H1 (cell line): Measurements from ENCODE around the gene HYDIN. TPM values are rescaled to one million over a fixed set of nuclear protein-coding genes. Genes with fewer than 3 reads are reported as not detected.

Experiments used
- CTCF ChIA-PET: fragments of 300-600 bp; sonication (Branson Sonifier 250); formaldehyde crosslinking; loops from one replicate; lab custom pipeline; 2021; ENCODE audit not compliant: partially characterized antibody; lab: Charles Lee
- POLR2A ChIA-PET: fragments of 300-600 bp; sonication (Branson Sonifier 250); formaldehyde crosslinking; loops from one replicate; lab custom pipeline; 2021; ENCODE audit warnings: inconsistent platforms; ENCODE audit not compliant: partially characterized antibody; lab: Charles Lee
- DNase-seq, 2 experiments: peaks; one replicate each; pipeline versions ENCODE4 v3.0.0 to v3.0.0-alpha.2; 2010 to 2022; ENCODE audit warnings: low spot score in 2 of 2, low read depth in 1 of 2, mixed read lengths in 1 of 2
- FAIRE-seq: peaks from 2 replicates; lab custom pipeline; 2011; peaks lifted over from hg19 to GRCh38; lab: Jason Lieb, UNC
- H2AFZ ChIP-seq: 2 replicates; pipeline ENCODE4 v1.8.1; 2012; ENCODE audit warnings: low read length, inconsistent platforms
- H2AK5ac ChIP-seq: 2 replicates; pipeline ENCODE4 v1.6.1; 2013; ENCODE audit warnings: low read depth, low read length
- H2BK120ac ChIP-seq: replicated peaks from 2 replicates; pipeline ENCODE3; 2013; ENCODE audit warnings: low read depth, low read length, inconsistent platforms
- H2BK12ac ChIP-seq: 2 replicates; pipeline ENCODE4 v1.6.1; 2013; ENCODE audit warnings: low read depth, low read length
- H2BK15ac ChIP-seq: 2 replicates; pipeline ENCODE4 v1.6.1; 2013; ENCODE audit warnings: low read length
- H2BK20ac ChIP-seq: 2 replicates; pipeline ENCODE4 v1.6.1; 2013; ENCODE audit warnings: low read length
- H2BK5ac ChIP-seq: 2 replicates; pipeline ENCODE4 v1.6.1; 2013; ENCODE audit warnings: low read depth, low read length
- H3K14ac ChIP-seq: 2 replicates; pipeline ENCODE4 v1.6.1; 2013; ENCODE audit warnings: inconsistent platforms; ENCODE audit not compliant: insufficient read length
- H3K18ac ChIP-seq: 2 replicates; pipeline ENCODE4 v1.6.1; 2013; ENCODE audit warnings: low read length; ENCODE audit errors: extremely low read depth
- H3K23ac ChIP-seq: 2 replicates; pipeline ENCODE4 v1.6.1; 2013; ENCODE audit warnings: inconsistent platforms; ENCODE audit not compliant: insufficient read length
- H3K23me2 ChIP-seq: 2 replicates; pipeline ENCODE4 v1.6.1; 2013; ENCODE audit warnings: low read depth, low read length
- H3K27ac ChIP-seq: 2 replicates; pipeline ENCODE4 v1.6.1; 2011; ENCODE audit warnings: low read depth, low read length, inconsistent platforms
- H3K27me3 ChIP-seq, 4 experiments: replicated peaks in 1 of 4; 1 replicate in 1 of 4; 2 replicates in 3 of 4; pipeline versions ENCODE4 v1.6.1 to v1.8.1; 2011 to 2013; ENCODE audit warnings: low read length in 3 of 4, mild to moderate bottlenecking in 3 of 4, inconsistent platforms in 2 of 4, mixed read lengths in 2 of 4, moderate library complexity in 1 of 4; ENCODE audit not compliant: control insufficient read depth in 3 of 4, insufficient read depth in 3 of 4; ENCODE audit errors: extremely low read depth in 1 of 4
- H3K36me3 ChIP-seq, 4 experiments: 2 replicates each; pipeline versions ENCODE4 v1.6.1 to v1.8.1; 2011 to 2013; ENCODE audit warnings: mild to moderate bottlenecking in 4 of 4, low read length in 3 of 4, moderate library complexity in 2 of 4, control low read depth in 1 of 4, inconsistent platforms in 1 of 4; ENCODE audit not compliant: insufficient read depth in 4 of 4, control insufficient read depth in 2 of 4
- H3K4ac ChIP-seq: replicated peaks from 2 replicates; pipeline ENCODE3; 2013; ENCODE audit warnings: low read length, low read depth, mixed read lengths, inconsistent platforms; ENCODE audit not compliant: insufficient read length
- H3K4me1 ChIP-seq, 4 experiments: replicated peaks in 1 of 4; 1 replicate in 1 of 4; 2 replicates in 3 of 4; pipeline versions ENCODE4 v1.6.1 to v1.8.1; 2011 to 2013; ENCODE audit warnings: low read length in 3 of 4, inconsistent platforms in 2 of 4, mixed read lengths in 1 of 4; ENCODE audit not compliant: insufficient read depth in 4 of 4, control insufficient read depth in 3 of 4
- H3K4me2 ChIP-seq, 2 experiments: 2 replicates each; pipeline versions ENCODE4 v1.6.1 to v1.8.1; 2011 to 2013; ENCODE audit warnings: low read depth in 2 of 2, low read length in 2 of 2, control low read depth in 1 of 2, inconsistent platforms in 1 of 2, mild to moderate bottlenecking in 1 of 2; ENCODE audit not compliant: insufficient read depth in 1 of 2
- H3K4me3 ChIP-seq, 4 experiments: fragments of 200-600, 300-600 bp in 1 of 4; sonication (generic), shearing (Covaris generic), sonication (Bioruptor Twin) in 1 of 4; 2 replicates each; pipeline versions ENCODE4 v1.5.1 to v1.8.1; 2011 to 2016; ENCODE audit warnings: low read length in 4 of 4, low read depth in 3 of 4, control low read depth in 2 of 4, inconsistent platforms in 2 of 4, mild to moderate bottlenecking in 2 of 4, mixed read lengths in 1 of 4, moderate library complexity in 1 of 4; ENCODE audit not compliant: insufficient read depth in 2 of 4; ENCODE audit errors: extremely low read depth in 1 of 4
- H3K56ac ChIP-seq: replicated peaks from 2 replicates; pipeline ENCODE3; 2013; ENCODE audit warnings: low read depth, mild to moderate bottlenecking, mixed read lengths, low read length, inconsistent platforms; ENCODE audit not compliant: insufficient read length
- H3K79me1 ChIP-seq: 2 replicates; pipeline ENCODE4 v1.6.1; 2013; ENCODE audit warnings: low read depth, low read length, control low read depth
- H3K79me2 ChIP-seq, 2 experiments: 2 replicates each; pipeline versions ENCODE4 v1.6.1 to v1.8.1; 2012 to 2013; ENCODE audit warnings: low read length in 2 of 2, mild to moderate bottlenecking in 2 of 2, inconsistent platforms in 1 of 2; ENCODE audit not compliant: insufficient read depth in 2 of 2, control insufficient read depth in 1 of 2
- H3K9ac ChIP-seq, 4 experiments: replicated peaks in 1 of 4; 1 replicate in 1 of 4; 2 replicates in 3 of 4; pipeline versions ENCODE4 v1.6.1 to v1.8.1; 2011 to 2013; ENCODE audit warnings: low read depth in 3 of 4, low read length in 3 of 4, control low read depth in 2 of 4, mild to moderate bottlenecking in 2 of 4, moderate library complexity in 2 of 4, inconsistent platforms in 1 of 4; ENCODE audit errors: extremely low read depth in 1 of 4
- H3K9me3 ChIP-seq, 2 experiments: 2 replicates each; pipeline versions ENCODE4 v1.6.1 to v1.8.1; 2012 to 2013; ENCODE audit warnings: mild to moderate bottlenecking in 2 of 2, moderate library complexity in 2 of 2, control low read depth in 1 of 2, inconsistent platforms in 1 of 2, low read depth in 1 of 2, low read length in 1 of 2, mixed read lengths in 1 of 2; ENCODE audit not compliant: insufficient read depth in 2 of 2
- H4K20me1 ChIP-seq, 2 experiments: replicated peaks in 1 of 2; 2 replicates each; pipeline versions ENCODE3 to v1.8.1; 2011 to 2013; ENCODE audit warnings: inconsistent platforms in 2 of 2, low read length in 2 of 2, mild to moderate bottlenecking in 1 of 2; ENCODE audit not compliant: insufficient read depth in 2 of 2, control insufficient read depth in 1 of 2
- H4K5ac ChIP-seq: 2 replicates; pipeline ENCODE4 v1.6.1; 2013; ENCODE audit warnings: low read length, low read depth, mixed read lengths, inconsistent platforms; ENCODE audit not compliant: insufficient read length
- H4K8ac ChIP-seq: 2 replicates; pipeline ENCODE4 v1.8.0; 2013; ENCODE audit warnings: mild to moderate bottlenecking, moderate library complexity, low read length, inconsistent platforms; ENCODE audit not compliant: insufficient read depth; ENCODE audit errors: extremely low read depth
- H4K91ac ChIP-seq: replicated peaks from 2 replicates; pipeline ENCODE3; 2013; ENCODE audit warnings: low read length, mixed read lengths, inconsistent platforms; ENCODE audit not compliant: insufficient read length
- ASH2L ChIP-seq: fragments of 200-600, 300-600 bp; sonication (generic); IDR thresholded peaks from one replicate; pipeline ENCODE4 v1.7.1; 2017; ENCODE audit warnings: low read length
- CREB1 ChIP-seq: IDR thresholded peaks from 2 replicates; pipeline ENCODE4 v1.6.1; 2012; ENCODE audit warnings: inconsistent platforms
- EZH2 ChIP-seq: fragments of 200-600 bp; sonication (generic); IDR thresholded peaks from 2 replicates; pipeline ENCODE4 v1.7.1; 2012; ENCODE audit warnings: low read depth, mild to moderate bottlenecking, moderate library complexity, low read length, inconsistent platforms; ENCODE audit not compliant: severe bottlenecking
- GABPA ChIP-seq: IDR thresholded peaks from 2 replicates; pipeline ENCODE4 v1.6.1; 2011; ENCODE audit warnings: mild to moderate bottlenecking, low read length, moderate library complexity, borderline replicate concordance; ENCODE audit not compliant: insufficient read depth
- HDAC6 ChIP-seq: IDR thresholded peaks from one replicate; pipeline ENCODE4 v1.7.1; 2012; ENCODE audit warnings: low read depth, mild to moderate bottlenecking, inconsistent platforms, low read length, moderate library complexity
- WGBS, 2 experiments: shearing (Covaris generic) in 1 of 2; methylation state at CpG; one replicate each; pipeline versions ENCODE4 v1.1.6 to v1.1.7; 2013 to 2015; ENCODE audit warnings: low lambda C conversion rate in 2 of 2, mixed read lengths in 2 of 2, inconsistent platforms in 1 of 2, low coverage in 1 of 2, missing lambda C conversion rate in 1 of 2; ENCODE audit not compliant: insufficient replicate concordance in 2 of 2, insufficient coverage in 1 of 2, insufficient read length in 1 of 2; ENCODE audit errors: extremely low coverage in 1 of 2, missing lambda C conversion rate in 1 of 2; 5-methylcytosine and 5-hydroxymethylcytosine counted together
- polyA plus RNA-seq, 7 experiments: library from polyadenylated mRNA; depleted of rRNA in 3 of 7; stranded (reverse) in 5 of 7; unstranded in 2 of 7; fragments of >200 nt in 5 of 7; fragments of 200-250 nt in 2 of 7; gene quantifications; 1 replicate in 5 of 7; 2 replicates in 1 of 7; 4 replicates in 1 of 7; pipeline versions ENCODE4 v1.2.1 to v1.2.3, GENCODE V29; 2011 to 2013; ENCODE audit warnings: missing spikeins in 2 of 7, mixed read lengths in 2 of 7
- total RNA-seq: library from RNA; stranded (reverse); fragmentation: NEBNext Ultra II Directional; extraction: Animal tissue kit (Norgen Biotek cat#: 25700); gene quantifications from 2 replicates; pipeline ENCODE4 v1.2.1, GENCODE V29; 2021

HYDIN gene
- total and polyA plus RNA-seq, 2 of the 8 experiments (the other 6 are each of a cell fraction or from before 2014, with no cell fraction given) = 1.1 to 1.8 TPM

DNA sequence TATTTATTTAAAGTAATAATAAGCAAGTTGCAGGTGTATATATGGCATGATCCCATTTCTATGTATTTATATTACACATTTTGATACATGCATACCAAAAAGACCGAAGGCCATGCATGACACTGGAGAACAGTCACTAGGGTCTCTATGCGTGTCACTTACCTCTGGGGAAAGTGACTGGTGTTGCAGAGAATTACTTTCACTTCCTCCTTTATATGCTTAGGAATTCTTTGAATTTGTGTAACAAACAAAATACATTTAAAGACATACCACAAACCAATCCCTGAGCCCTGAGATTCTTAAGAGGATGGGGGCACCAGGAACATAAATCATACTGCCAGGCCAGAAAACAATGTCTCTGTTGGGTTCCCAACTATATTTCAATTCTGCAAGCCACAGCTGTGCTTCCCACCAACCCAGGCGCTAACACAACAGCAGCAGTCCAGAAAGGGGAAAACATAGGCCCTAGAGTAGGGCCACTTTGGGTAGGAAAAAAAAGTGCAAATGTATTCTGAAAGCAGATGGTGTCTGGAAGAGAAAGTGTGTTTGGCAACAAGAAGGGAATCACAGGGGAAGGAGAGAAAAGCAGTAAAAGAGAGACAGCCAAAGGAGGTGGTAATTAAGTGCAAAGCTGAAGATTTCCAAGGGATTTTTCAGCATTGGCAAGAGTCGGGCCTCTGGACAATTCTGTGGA lies 24.5 kb upstream of the HYDIN start:
- Histone ChIP-seq H3K79me1 (no peaks in the 10 kb centered on the region), H3K36me3 (no peaks in the 10 kb centered on the region), H4K91ac (no peak overlapping the region), H3K56ac (no peak overlapping the region), H3K23ac (no peak overlapping the region), H3K18ac (no peak overlapping the region), H2AFZ (no peak overlapping the region), H4K8ac (no peak overlapping the region), H2BK120ac (no peak overlapping the region), H2AK5ac (no peak overlapping the region), H3K4me3 (no peak overlapping the region), H3K4me2 (peak overlapping the region in 1 of 2 experiments; percentile 24; a peak in 1 of 4 replicates), H3K9ac (no peak overlapping the region), H2BK12ac (peak overlapping the region; percentile 18; the same call in 1 of the 2 replicates), H3K4me1 (peaks cover 0 to 15% (median 5%) of the 10 kb centered on the region in 4 experiments; a peak in 3 of 7 replicates), H4K20me1 (no peaks in the 10 kb centered on the region), H3K27ac (no peak overlapping the region; the same call in 1 of the 2 replicates), H3K9me3 (no peaks in the 10 kb centered on the region), H3K4ac (no peak overlapping the region), H2BK20ac (0 out of 2 replicates have a peak overlapping the region, but pooled peaks have one; percentile 17), H2BK5ac (no peak overlapping the region), H4K5ac (no peak overlapping the region), H3K14ac (no peak overlapping the region), H3K27me3 (no peaks in the 10 kb centered on the region), H3K23me2 (no peaks in the 10 kb centered on the region; the same call in 1 of the 2 replicates), H2BK15ac (no peak overlapping the region), H3K79me2 (no peaks in the 10 kb centered on the region)
- POLR2A ChIA-PET = interaction anchor here (0.8 kb wide), 1 partner anchor 33 kb away, joined by 3 read pairs; no protein-coding TSS in a partner anchor
- no peak for TF ChIP-seq CREB1
- TF ChIP-seq HDAC6 = no peak
- no peak for TF ChIP-seq ASH2L
- no peak for TF ChIP-seq EZH2
- no peak for TF ChIP-seq GABPA
- FAIRE-seq (no peak), DNase-seq (no peak)
- WGBS, 2 experiments = 70% methylated on average over 4 of the region's 4 CpGs; no CpG with 5 or more reads in 1 of the 2 experiments
- CTCF ChIA-PET = interaction anchor here (1.1 kb wide), 1 partner anchor 7 kb away, joined by 5 read pairs; no protein-coding TSS in a partner anchor
